ENCODE results near the gene NELFCD.

NELFCD gene

GRCh38 chr20:59023616-59024015, 42.6 kb downstream of the NELFCD start:
- peaks cover 67% of the 10 kb centered on the region for H3K36me3 Mint-ChIP-seq (ENCODE audit: insufficient read depth)
- H3K4me1 Mint-ChIP-seq (ENCODE audit: low read depth in 2 of 2) = peaks cover 19 to 36% of the 10 kb centered on the region in 2 donors

GRCh38 chr20:59024111-59024530, 43.1 kb downstream of the NELFCD start:
- ATAC-seq (replicated peaks) (no peak), DNase-seq (no peak)
- no peaks in the 10 kb centered on the region for H3K27me3 Mint-ChIP-seq
- H3K36me3 Mint-ChIP-seq (ENCODE audit: insufficient read depth) = peaks cover 72% of the 10 kb centered on the region
- no peaks in the 10 kb centered on the region for H3K9me3 Mint-ChIP-seq
- peaks cover 21 to 41% of the 10 kb centered on the region in 2 donors for H3K4me1 Mint-ChIP-seq (ENCODE audit: low read depth in 2 of 2)
- H3K4me3 Mint-ChIP-seq = no peak overlapping the region
- no peak overlapping the region for H3K27ac Mint-ChIP-seq

More at GRCh38 chr20:59023616-59024015, 42.6 kb downstream of the NELFCD start:
- Mint-ChIP-seq H3K27ac (no peak overlapping the region), H3K4me3 (no peak overlapping the region), H3K27me3 (no peaks in the 10 kb centered on the region), H3K9me3 (no peaks in the 10 kb centered on the region)
- no peak for DNase-seq
- ATAC-seq (replicated peaks) = no peak

GRCh38 chr20:59025086-59025485, 44.0 kb downstream of the NELFCD start:
- ATAC-seq (replicated peaks) (no peak), DNase-seq (no peak)
- Mint-ChIP-seq H3K36me3 (ENCODE audit: insufficient read depth) (peaks cover 80% of the 10 kb centered on the region), H3K27me3 (no peaks in the 10 kb centered on the region), H3K27ac (no peak overlapping the region), H3K4me1 (ENCODE audit: low read depth in 2 of 2) (peaks cover 27 to 47% of the 10 kb centered on the region in 2 donors), H3K9me3 (no peaks in the 10 kb centered on the region), H3K4me3 (no peak overlapping the region)

- ATAC-seq (replicated peaks) = no peak
- Mint-ChIP-seq H3K27ac (no peak overlapping the region), H3K4me1 (ENCODE audit: low read depth in 2 of 2) (peaks cover 29 to 52% of the 10 kb centered on the region in 2 donors), H3K4me3 (peak overlapping the region in 1 of 2 donors; percentile 16), H3K9me3 (no peaks in the 10 kb centered on the region), H3K27me3 (no peaks in the 10 kb centered on the region), H3K36me3 (ENCODE audit: insufficient read depth) (peaks cover 84% of the 10 kb centered on the region)
- no peak for DNase-seq
These were observed 44.5 kb downstream of the NELFCD start for GRCh38 chr20:59025511-59025910.

- H3K4me1 Mint-ChIP-seq (ENCODE audit: low read depth in 2 of 2) = peaks cover 32 to 60% of the 10 kb centered on the region in 2 donors
- DNase-seq = no peak
- peaks cover 91% of the 10 kb centered on the region for H3K36me3 Mint-ChIP-seq (ENCODE audit: insufficient read depth)
- no peak for ATAC-seq (replicated peaks)
- peak overlapping the region; percentile 3 to 26 for H3K27ac Mint-ChIP-seq
- H3K27me3 Mint-ChIP-seq = no peaks in the 10 kb centered on the region
- no peaks in the 10 kb centered on the region for H3K9me3 Mint-ChIP-seq
- peak overlapping the region in 1 of 2 donors; percentile 7 for H3K4me3 Mint-ChIP-seq
These were observed 46.1 kb downstream of the NELFCD start for GRCh38 chr20:59026904-59027740.

- Mint-ChIP-seq H3K27ac (peak overlapping the region; percentile 3 to 26), H3K4me1 (ENCODE audit: low read depth in 2 of 2) (peaks cover 35 to 59% of the 10 kb centered on the region in 2 donors), H3K4me3 (peak overlapping the region in 1 of 2 donors; percentile 92), H3K27me3 (no peaks in the 10 kb centered on the region), H3K36me3 (ENCODE audit: insufficient read depth) (peaks cover 89% of the 10 kb centered on the region), H3K9me3 (no peaks in the 10 kb centered on the region)
- DNase-seq = no peak
- ATAC-seq (replicated peaks) = no peak
These were observed 46.8 kb downstream of the NELFCD start for GRCh38 chr20:59027741-59028320.

GRCh38 chr20:59028812-59029211, 47.8 kb downstream of the NELFCD start:
- no peak for ATAC-seq (replicated peaks)
- Mint-ChIP-seq H3K27me3 (no peaks in the 10 kb centered on the region), H3K4me1 (ENCODE audit: low read depth in 2 of 2) (peaks cover 35 to 59% of the 10 kb centered on the region in 2 donors), H3K27ac (peak overlapping the region in 1 of 2 donors; percentile 44), H3K36me3 (ENCODE audit: insufficient read depth) (peaks cover 83% of the 10 kb centered on the region), H3K9me3 (no peaks in the 10 kb centered on the region), H3K4me3 (peak overlapping the region; percentile 40 to 92)
- no peak for DNase-seq

- Mint-ChIP-seq H3K27ac (peak overlapping the region; percentile 92), H3K4me3 (peak overlapping the region; percentile 90 to 92), H3K4me1 (ENCODE audit: low read depth in 2 of 2) (peaks cover 35 to 52% of the 10 kb centered on the region in 2 donors)
These were observed 50.0 kb downstream of the NELFCD start for GRCh38 chr20:59030911-59031563.

GRCh38 chr20:59031564-59032022, 50.5 kb downstream of the NELFCD start:
- DNase-seq (no peak), ATAC-seq (replicated peaks) (no peak)
- peaks cover 34 to 47% of the 10 kb centered on the region in 2 donors for H3K4me1 Mint-ChIP-seq (ENCODE audit: low read depth in 2 of 2)
- no peaks in the 10 kb centered on the region for H3K27me3 Mint-ChIP-seq
- peaks cover 84% of the 10 kb centered on the region for H3K36me3 Mint-ChIP-seq (ENCODE audit: insufficient read depth)
- H3K27ac Mint-ChIP-seq = peak overlapping the region; percentile 92
- peak overlapping the region; percentile 90 to 92 for H3K4me3 Mint-ChIP-seq
- H3K9me3 Mint-ChIP-seq = no peaks in the 10 kb centered on the region

More at GRCh38 chr20:59030911-59031563, 50.0 kb downstream of the NELFCD start:
- no peak for ATAC-seq (replicated peaks)
- DNase-seq = no peak
- Mint-ChIP-seq H3K9me3 (no peaks in the 10 kb centered on the region), H3K27me3 (no peaks in the 10 kb centered on the region), H3K36me3 (ENCODE audit: insufficient read depth) (peaks cover 83% of the 10 kb centered on the region)

- H3K27ac Mint-ChIP-seq = peak within 1 kb of the TSS; percentile 92
- H3K36me3 Mint-ChIP-seq (ENCODE audit: insufficient read depth) = peaks cover 84% of the 10 kb centered on the region
- H3K4me1 Mint-ChIP-seq (ENCODE audit: low read depth in 2 of 2) = peaks cover 32 to 45% of the 10 kb centered on the region in 2 donors
- peak; percentile 93 for ATAC-seq (replicated peaks)
- no peaks in the 10 kb centered on the region for H3K9me3 Mint-ChIP-seq
- peak within 1 kb of the TSS; percentile 90 to 92 for H3K4me3 Mint-ChIP-seq
- peak; percentile 95 to 97 (median 97) for DNase-seq
- no peaks in the 10 kb centered on the region for H3K27me3 Mint-ChIP-seq
These were observed 51.1 kb downstream of the NELFCD start, which contains the start of gene ATP5F1E for GRCh38 chr20:59032023-59032712. Gene ATP5F1E (minus strand): TSS chr20:59032335. CDS start chr20:59032251, 84 bp downstream.

- no peak for DNase-seq
- Mint-ChIP-seq H3K4me1 (ENCODE audit: low read depth in 2 of 2) (peaks cover 27 to 41% of the 10 kb centered on the region in 2 donors), H3K27me3 (no peaks in the 10 kb centered on the region), H3K36me3 (ENCODE audit: insufficient read depth) (peaks cover 84% of the 10 kb centered on the region), H3K9me3 (no peaks in the 10 kb centered on the region), H3K4me3 (peak overlapping the region; percentile 90 to 92), H3K27ac (peak overlapping the region; percentile 92)
- no peak for ATAC-seq (replicated peaks)
These were observed 51.6 kb downstream of the NELFCD start for GRCh38 chr20:59032713-59033059.

GRCh38 chr20:59033093-59033492, 52.0 kb downstream of the NELFCD start:
- H3K27me3 Mint-ChIP-seq = no peaks in the 10 kb centered on the region
- peaks cover 84% of the 10 kb centered on the region for H3K36me3 Mint-ChIP-seq (ENCODE audit: insufficient read depth)
- H3K4me3 Mint-ChIP-seq = peak overlapping the region; percentile 90 to 92
- H3K9me3 Mint-ChIP-seq = no peaks in the 10 kb centered on the region
- DNase-seq (no peak), ATAC-seq (replicated peaks) (no peak)
- H3K4me1 Mint-ChIP-seq (ENCODE audit: low read depth in 2 of 2) = peaks cover 25 to 37% of the 10 kb centered on the region in 2 donors
- peak overlapping the region; percentile 92 for H3K27ac Mint-ChIP-seq

All from effector memory CD8-positive, alpha-beta T cell (primary cell).